Osteoblast (primary cell): ENCODE results near the gene DPYSL3. TPM values are rescaled to one million over a fixed set of nuclear protein-coding genes. Genes with fewer than 3 reads are reported as not detected.

ENCODE experiments used
- DNase-seq: peaks from one replicate; pipeline ENCODE4 v3.0.0; 2011; ENCODE audit warnings: low spot score, mixed read lengths; ENCODE audit not compliant: insufficient read length; ENCODE audit errors: missing footprints
- H2AFZ ChIP-seq: 2 replicates; pipeline ENCODE4 v1.6.0; 2011; ENCODE audit warnings: mild to moderate bottlenecking, low read length
- H3K27ac ChIP-seq: 2 replicates; pipeline ENCODE4 v1.5.1; 2011; ENCODE audit warnings: mild to moderate bottlenecking, low read depth, low read length, moderate library complexity
- H3K27me3 ChIP-seq: 2 replicates; pipeline ENCODE4 v1.6.0; 2012; ENCODE audit warnings: mild to moderate bottlenecking, control low read depth, inconsistent platforms, low read length, moderate library complexity; ENCODE audit not compliant: insufficient read depth
- H3K36me3 ChIP-seq: 2 replicates; pipeline ENCODE4 v1.5.1; 2011; ENCODE audit warnings: mild to moderate bottlenecking, low read length, control low read depth, moderate library complexity; ENCODE audit not compliant: insufficient read depth
- H3K4me1 ChIP-seq: 2 replicates; pipeline ENCODE4 v1.5.1; 2011; ENCODE audit warnings: mild to moderate bottlenecking, low read length, control low read depth, moderate library complexity; ENCODE audit not compliant: insufficient read depth
- H3K4me2 ChIP-seq: 2 replicates; pipeline ENCODE4 v1.6.0; 2011; ENCODE audit warnings: mild to moderate bottlenecking, low read length; ENCODE audit not compliant: insufficient read depth
- H3K4me3 ChIP-seq: fragments of 200-600 bp; sonication (generic); 3 replicates; pipeline ENCODE4 v1.5.1; 2012; ENCODE audit warnings: mild to moderate bottlenecking, low read length, inconsistent platforms; ENCODE audit not compliant: insufficient read depth
- H3K79me2 ChIP-seq: 2 replicates; pipeline ENCODE4 v1.6.0; 2012; ENCODE audit warnings: mild to moderate bottlenecking, low read length, control low read depth, inconsistent platforms; ENCODE audit not compliant: insufficient read depth
- H3K9me3 ChIP-seq: 2 replicates; pipeline ENCODE4 v1.5.1; 2011; ENCODE audit warnings: low read depth, low read length, control low read depth
- H4K20me1 ChIP-seq: 2 replicates; pipeline ENCODE4 v1.6.0; 2012; ENCODE audit warnings: mild to moderate bottlenecking, low read length, control low read depth; ENCODE audit not compliant: insufficient read depth
- total RNA-seq: library from RNA; depleted of rRNA; stranded (reverse); fragments of >200 nt; gene quantifications from 2 replicates; pipeline ENCODE4 v1.2.3, GENCODE V29; 2012
- TF ChIP-seq, protein P1 (sequence below): IDR thresholded peaks from 2 replicates; pipeline ENCODE4 v1.5.1; 2011; ENCODE audit warnings: mild to moderate bottlenecking, low read depth, low read length, moderate library complexity; ENCODE audit errors: extremely low read depth

DPYSL3 gene
- total RNA-seq, 1 donor, result 119 TPM

DNA sequence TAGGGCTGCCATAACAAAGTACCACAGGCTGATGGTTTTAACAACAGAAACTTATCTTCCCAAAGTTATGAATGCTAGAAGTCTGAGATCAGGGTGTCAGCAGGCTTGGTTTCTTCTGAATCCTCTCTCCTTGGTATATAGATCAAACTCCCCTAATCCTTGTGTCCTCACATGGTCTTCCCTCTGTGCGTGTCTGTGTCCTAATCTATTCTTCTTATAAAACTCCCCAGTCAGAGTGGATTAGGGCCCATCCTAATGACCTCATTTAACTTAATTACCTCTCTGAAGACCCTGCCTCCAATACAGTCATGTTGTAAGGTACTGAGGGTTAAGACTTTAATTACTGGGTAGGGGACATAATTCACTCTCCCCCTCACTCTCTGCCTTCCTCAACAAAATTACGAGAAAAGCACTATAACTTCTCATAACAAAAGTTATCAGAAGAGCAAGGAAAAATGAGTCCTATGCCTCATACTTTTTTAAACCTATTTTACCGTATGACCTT is 68.6 kb downstream of the DPYSL3 start:
- Histone ChIP-seq H3K4me3 (no peak overlapping the region), H3K36me3 (no peaks in the 10 kb centered on the region), H3K79me2 (peaks cover 2% of the 10 kb centered on the region), H3K27me3 (no peaks in the 10 kb centered on the region), H3K4me1 (peaks cover 12% of the 10 kb centered on the region), H3K4me2 (no peak overlapping the region), H3K27ac (no peak overlapping the region), H2AFZ (no peak overlapping the region), H3K9me3 (no peaks in the 10 kb centered on the region), H4K20me1 (peaks cover 7% of the 10 kb centered on the region)
- no peak for DNase-seq
- TF ChIP-seq, protein P1, sequence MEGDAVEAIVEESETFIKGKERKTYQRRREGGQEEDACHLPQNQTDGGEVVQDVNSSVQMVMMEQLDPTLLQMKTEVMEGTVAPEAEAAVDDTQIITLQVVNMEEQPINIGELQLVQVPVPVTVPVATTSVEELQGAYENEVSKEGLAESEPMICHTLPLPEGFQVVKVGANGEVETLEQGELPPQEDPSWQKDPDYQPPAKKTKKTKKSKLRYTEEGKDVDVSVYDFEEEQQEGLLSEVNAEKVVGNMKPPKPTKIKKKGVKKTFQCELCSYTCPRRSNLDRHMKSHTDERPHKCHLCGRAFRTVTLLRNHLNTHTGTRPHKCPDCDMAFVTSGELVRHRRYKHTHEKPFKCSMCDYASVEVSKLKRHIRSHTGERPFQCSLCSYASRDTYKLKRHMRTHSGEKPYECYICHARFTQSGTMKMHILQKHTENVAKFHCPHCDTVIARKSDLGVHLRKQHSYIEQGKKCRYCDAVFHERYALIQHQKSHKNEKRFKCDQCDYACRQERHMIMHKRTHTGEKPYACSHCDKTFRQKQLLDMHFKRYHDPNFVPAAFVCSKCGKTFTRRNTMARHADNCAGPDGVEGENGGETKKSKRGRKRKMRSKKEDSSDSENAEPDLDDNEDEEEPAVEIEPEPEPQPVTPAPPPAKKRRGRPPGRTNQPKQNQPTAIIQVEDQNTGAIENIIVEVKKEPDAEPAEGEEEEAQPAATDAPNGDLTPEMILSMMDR, result no peak

DNA sequence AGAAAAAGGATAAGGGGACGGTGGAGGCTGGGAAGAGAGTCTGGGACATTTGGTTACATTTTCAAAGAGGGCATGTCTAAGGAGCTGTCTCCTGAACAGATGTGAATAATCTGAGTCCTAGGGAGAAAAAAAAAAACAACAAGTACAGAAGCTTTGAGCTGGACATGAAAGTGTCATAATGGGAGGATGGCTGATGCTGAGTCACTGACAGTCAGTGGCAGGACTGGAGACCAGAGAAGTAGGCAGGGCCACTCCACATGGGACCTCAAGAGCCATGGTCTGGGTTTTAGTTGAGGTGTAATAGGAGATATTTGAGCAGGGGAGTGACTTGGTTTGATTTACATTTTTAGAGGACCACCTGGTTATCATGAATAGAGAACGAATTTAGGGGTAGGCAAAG is 70.6 kb downstream of the DPYSL3 start:
- H3K4me2 ChIP-seq, result no peak overlapping the region
- H4K20me1 ChIP-seq, result peaks cover 3% of the 10 kb centered on the region

DNA sequence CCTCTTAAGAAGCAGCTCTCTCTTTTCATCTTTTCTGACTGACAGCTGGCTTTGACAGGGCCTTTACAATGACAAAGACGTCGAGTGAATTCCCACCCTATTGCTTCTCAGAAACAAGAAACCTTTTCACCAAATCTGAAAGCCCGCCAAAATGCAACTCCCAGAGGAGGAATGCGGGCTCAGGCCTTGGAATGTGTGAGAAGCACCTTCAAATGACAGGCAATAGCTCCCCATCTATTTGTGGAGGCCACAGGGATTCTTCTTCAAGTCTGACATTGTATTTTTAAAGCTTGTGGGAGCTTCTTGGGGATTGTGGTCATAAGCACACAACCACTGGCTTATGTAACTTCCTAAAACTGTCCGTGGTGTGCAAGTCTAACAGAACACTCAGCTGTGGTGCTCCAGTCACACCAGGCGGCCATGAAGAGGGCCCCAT is 72.7 kb downstream of the DPYSL3 start:
- Histone ChIP-seq H4K20me1 (peaks cover 3% of the 10 kb centered on the region), H3K27me3 (no peaks in the 10 kb centered on the region), H3K4me2 (no peak overlapping the region), H3K9me3 (no peaks in the 10 kb centered on the region), H2AFZ (no peak overlapping the region), H3K4me1 (peaks cover 12% of the 10 kb centered on the region), H3K79me2 (peaks cover 7% of the 10 kb centered on the region), H3K36me3 (no peaks in the 10 kb centered on the region), H3K27ac (no peak overlapping the region), H3K4me3 (no peak overlapping the region)
- DNase-seq, result no peak
- TF ChIP-seq, protein P1, result no peak

More for the DNA sequence above, 70.6 kb downstream of the DPYSL3 start:
- H3K9me3 ChIP-seq, result no peaks in the 10 kb centered on the region
- H3K36me3 ChIP-seq, result no peaks in the 10 kb centered on the region
- DNase-seq, result no peak
- no peak overlapping the region for H2AFZ ChIP-seq
- TF ChIP-seq, protein P1, result no peak
- peaks cover 7% of the 10 kb centered on the region for H3K79me2 ChIP-seq
- H3K27me3 ChIP-seq, result no peaks in the 10 kb centered on the region
- H3K4me1 ChIP-seq, result peaks cover 12% of the 10 kb centered on the region
- H3K4me3 ChIP-seq, result no peak overlapping the region
- H3K27ac ChIP-seq, result no peak overlapping the region

DNA sequence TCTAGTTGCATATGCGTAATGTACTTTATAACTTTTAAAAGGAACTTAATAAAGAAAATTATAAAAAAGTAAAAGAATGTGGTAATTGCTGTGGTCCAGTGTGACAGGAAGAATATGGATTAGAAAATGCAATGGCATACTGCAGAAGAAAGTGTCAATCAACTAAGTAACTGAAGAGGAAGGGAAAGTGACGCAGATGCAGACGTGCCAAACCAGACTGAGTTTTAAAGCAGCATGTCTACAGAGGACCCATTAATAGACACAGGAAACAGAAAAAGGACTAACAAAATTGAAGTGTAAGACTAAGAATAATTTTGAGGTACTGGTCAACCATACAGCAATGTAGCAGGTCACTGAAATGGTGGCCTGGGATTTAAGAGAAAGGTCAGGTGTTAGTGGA is 73.3 kb downstream of the DPYSL3 start:
- Histone ChIP-seq H2AFZ (no peak overlapping the region), H3K4me1 (peaks cover 12% of the 10 kb centered on the region), H3K36me3 (no peaks in the 10 kb centered on the region), H3K27me3 (no peaks in the 10 kb centered on the region), H3K4me2 (no peak overlapping the region), H3K79me2 (peaks cover 11% of the 10 kb centered on the region), H3K27ac (no peak overlapping the region), H4K20me1 (peaks cover 7% of the 10 kb centered on the region), H3K9me3 (no peaks in the 10 kb centered on the region), H3K4me3 (no peak overlapping the region)
- TF ChIP-seq, protein P1, result no peak
- DNase-seq, result no peak
